Measurements from ENCODE around the gene SLC6A2.
"Not testable (repeated sequence)": the region's sequence is repeated elsewhere in the genome, so short reads cannot be mapped to it uniquely, and the experiment has no call there.

The SLC6A2 gene

DNA sequence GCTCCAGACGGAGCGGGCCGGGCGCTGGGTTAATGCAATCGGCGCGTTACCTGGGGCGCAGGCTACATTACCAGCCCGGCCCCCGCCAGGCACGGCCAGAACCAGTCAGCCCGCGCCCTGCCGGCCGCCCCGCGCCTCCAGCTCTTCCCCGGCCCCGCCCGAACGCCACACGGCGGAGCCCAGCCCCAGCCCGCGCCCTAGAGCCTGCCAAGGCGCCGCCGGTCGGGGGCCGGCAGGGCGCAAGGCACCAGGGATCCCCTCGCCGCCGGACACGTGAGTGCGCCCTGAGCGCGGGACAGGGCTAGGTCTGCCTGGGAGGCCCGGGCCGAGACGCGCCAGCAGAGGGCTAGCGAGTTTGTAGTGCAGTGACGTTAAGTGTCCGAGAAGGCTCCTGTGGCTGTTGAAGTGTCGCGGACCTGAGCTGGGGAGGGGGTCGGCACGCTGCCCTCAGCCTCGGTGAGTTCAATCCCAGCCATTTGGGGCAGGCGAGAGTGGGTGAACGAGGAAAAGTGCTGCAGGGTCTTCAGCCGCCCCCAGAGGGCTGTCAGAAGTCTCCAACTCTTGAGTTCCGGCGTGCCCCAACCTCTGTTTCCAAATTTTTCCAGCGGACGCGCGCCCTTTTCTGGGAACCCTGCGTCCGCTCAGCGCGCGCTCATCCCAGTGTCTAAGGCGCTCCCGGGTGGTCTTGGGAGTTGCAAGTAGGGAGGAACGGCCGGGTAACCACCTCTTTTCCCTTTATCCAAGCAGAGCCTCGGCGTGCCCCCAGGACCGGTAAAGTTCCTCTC is at the start of gene SLC6A2:
TSS of gene SLC6A2 (plus strand) at position 92 of the 785 bp plus-strand sequence. CDS start 707 bp downstream, outside the sequence.
- no peak for DNase-seq

GRCh38 chr16:55613613-55614335 is 42.0 kb upstream of the SLC6A2 start:
- no peak for DNase-seq

DNA sequence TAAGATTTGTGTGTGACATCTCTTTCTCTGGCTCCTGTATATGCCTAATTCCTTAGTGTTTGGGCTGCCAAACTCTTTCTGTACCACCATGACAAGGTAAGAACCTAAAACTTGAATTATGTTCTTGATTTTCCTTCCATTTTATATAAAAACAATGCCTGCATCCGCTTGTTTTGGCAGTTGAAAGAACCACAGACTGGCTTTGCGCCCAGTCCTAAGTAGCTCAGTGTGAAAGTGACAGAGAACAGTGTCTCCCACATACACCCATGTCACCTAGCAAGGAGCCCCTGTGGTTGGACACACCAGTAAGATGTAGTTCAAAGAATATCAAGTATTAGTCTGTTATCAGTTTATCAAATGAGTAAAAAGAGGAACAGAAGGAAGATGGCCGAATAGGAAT is 40.7 kb upstream of the SLC6A2 start:
- DNase-seq = no peak

DNA sequence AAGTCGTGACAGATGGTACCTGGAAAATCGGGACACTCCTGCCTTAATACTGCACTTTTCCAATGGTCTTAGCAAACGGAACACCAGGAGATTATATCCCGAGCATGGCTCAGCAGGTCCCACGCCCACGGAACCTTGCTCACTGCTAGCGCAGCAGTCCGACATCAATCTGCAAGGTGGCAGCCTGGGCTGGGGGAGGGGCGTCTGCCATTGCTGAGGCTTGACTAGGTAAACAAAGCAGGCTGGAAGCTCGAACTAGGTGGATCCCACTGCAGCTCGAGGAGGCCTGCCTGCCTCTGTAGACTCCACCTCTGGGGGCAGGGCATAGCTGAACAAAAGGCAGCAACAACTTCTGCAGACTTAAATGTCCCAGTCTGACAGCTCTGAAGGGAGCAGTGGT is 40.1 kb upstream of the SLC6A2 start:
- DNase-seq = not testable (repeated sequence)

DNA sequence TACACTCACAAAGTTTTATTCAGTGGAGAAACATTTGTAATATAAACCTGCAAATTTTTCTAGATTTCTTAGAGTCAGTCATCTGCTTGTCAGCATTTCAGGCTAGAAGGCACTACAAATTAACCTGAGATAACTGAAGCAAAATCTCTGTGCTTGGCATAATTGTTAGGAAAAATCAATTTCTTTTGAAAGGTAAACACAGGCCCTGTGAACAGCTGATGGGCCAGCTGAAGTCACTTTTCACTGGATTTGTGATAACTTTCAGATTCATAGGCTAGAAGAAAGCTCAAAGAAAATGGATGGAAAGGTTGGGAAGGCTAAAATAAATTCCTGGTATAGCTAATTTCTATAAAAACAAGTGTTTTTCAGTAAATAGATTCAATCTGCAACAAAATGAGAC is 34.0 kb upstream of the SLC6A2 start:
- DNase-seq = no peak

GRCh38 chr16:55622272-55622671 is 33.5 kb upstream of the SLC6A2 start:
- no peak for DNase-seq

- DNase-seq = no peak
Observed at GRCh38 chr16:55622930-55623561, 32.7 kb upstream of the SLC6A2 start.

DNA sequence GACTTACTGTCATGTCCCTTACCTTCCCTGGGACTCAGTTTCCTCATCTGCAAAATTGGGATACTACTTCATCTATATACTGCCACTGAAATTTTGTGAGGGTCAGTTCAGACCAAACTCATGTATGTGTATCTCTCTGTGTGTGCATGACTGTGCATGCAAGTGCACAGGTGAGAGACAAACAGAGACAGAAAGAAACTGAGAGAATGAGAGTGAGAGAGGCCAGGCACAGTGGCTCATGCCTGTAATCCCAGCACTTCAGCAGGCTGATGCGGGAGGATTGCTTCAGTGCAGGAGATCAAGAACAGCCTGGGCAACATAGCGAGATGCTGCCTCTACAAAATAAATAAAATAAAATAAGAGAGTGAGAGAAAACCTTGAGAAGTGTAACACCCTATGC is 32.1 kb upstream of the SLC6A2 start:
- DNase-seq = no peak

DNA sequence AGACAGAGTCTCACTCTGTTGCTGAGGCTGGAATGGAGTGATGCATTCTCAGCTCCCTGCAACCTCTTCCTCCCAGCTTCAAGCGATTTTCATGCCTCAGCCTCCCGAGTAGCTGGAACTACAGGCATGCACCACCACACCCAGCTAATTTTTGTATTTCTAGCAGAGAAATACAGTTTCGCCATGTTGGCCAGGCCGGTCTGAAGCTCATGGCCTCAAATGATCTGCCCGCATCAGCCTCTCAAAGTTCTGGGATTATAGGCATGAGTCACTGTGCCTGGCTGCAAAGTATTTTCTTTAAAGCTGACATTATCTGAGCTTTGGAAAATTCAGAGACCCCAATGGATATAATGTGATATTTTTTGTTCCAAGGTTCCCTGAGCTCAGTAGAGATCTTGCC is 31.1 kb upstream of the SLC6A2 start:
- DNase-seq = no peak

GRCh38 chr16:55625843-55626242 is 29.9 kb upstream of the SLC6A2 start:
- no peak for DNase-seq

DNA sequence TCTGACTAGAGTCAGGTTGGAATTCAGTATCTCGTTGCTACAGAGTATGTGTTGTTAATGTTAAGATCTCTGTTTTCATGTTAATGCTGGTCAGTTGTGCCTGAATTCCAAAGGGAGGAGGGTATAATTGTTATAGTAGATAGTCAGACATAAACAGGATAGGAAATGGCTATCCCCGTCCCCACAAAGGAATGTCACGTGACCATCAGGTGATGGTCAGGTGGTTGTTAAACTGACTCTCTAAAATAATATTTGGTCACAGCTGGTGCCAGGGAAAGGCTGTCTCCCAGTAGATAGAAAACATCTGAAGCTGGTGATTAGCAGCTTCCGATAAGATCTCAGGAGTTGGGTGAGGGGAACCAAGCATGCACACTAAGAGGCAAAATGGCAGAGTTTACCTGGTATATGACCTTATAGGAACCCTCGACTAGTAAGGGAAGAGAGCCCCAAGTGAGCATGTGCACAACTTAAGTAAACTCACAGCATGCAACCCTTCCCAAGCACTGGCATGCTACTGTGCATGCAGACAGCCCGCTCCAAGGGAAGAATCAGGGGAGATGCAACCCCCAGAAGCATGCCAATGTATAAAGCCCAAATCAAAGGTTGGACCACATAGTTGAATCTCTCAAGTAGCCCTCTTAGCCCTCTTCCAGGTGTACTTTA is 27.4 kb upstream of the SLC6A2 start:
- no peak for DNase-seq

GRCh38 chr16:55630774-55631173 is 25.0 kb upstream of the SLC6A2 start:
- no peak for DNase-seq

DNA sequence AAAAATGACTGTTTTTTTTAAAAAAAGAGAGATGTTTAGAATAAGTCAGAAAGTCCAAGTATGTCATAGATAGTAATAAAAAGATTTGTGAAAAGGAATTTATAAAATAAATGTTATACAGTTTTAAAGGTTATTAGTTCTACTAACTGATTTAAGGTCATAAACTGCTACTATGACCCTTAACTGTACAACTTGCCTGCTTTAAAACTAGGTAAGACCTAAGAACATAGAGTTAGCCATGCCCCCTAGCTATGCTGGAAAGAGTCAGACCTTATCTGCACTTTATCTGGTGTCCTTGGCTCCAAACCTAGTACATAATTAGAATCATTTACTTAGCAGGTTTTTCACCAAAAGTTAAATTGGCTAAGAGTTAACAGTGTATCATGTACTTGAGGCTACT is 23.5 kb upstream of the SLC6A2 start:
- DNase-seq = no peak

DNA sequence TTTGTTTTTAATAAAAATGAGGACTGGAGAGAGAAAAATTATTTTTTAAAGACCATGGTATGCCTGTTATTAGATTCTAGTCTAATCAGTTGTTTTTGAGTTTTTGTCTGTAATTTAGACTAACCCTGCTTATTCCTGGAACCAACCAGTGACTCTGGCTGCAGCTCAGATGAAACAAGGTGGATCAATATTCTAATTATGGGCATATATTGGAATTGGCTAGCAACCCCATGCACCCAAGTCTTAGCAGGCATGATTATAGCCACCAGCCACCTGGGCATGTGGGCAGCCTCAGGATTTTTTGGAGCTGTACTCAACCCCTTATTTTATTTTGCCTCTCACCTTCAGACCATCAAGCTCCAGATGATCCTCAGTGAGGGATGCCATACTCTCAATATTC is 21.6 kb upstream of the SLC6A2 start:
- DNase-seq = no peak

DNA sequence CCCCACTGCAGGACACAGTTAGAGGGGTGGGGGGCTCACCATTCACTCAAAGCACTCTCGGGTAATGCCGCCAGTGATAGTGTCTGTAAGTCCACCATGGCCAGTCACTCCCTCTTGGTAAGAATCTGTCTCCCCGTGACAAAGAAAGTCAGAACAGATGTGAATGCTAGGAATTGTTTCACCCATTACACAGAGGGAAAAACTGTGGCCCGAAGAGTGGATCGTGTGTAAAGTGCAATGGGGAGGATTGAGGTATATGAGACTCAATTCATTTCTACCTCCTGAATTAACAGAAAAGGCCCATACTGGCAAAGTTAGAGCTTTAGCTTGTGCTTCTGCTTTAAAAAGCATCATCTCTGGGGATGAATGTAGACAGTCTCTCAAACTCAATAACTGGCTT is 17.5 kb upstream of the SLC6A2 start:
- no peak for DNase-seq

DNA sequence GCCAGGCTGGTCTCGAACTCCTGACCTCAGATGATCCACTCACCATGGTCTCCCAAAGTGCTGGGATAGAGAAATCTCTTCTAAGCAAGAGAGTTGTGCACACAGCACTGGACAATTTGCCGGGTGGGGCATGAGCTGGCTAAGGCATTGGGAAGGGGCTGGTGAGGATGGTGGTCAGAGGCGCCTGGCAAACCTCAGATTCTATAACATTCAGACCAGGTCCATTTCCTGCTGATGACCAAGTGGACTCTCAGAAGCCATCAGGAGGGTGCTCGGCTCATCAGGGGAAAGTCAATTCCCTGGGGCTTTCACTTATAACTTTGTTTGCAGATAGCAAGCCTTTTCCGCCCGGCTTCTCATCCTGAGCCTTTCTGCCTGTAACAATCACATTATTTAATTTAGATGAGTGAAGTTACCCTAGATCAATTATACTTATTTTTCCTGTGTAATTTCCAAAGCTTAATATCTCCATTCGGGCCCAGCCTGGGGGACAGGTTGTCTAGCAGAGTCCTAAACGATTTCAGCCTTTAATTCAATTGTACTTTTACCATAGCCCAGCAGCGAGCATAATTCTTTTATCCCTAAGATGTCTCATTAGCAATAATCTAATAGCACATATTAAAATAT is 15.0 kb upstream of the SLC6A2 start:
- DNase-seq = no peak

- DNase-seq = no peak
Observed at GRCh38 chr16:55641430-55642056, 14.2 kb upstream of the SLC6A2 start.

DNA sequence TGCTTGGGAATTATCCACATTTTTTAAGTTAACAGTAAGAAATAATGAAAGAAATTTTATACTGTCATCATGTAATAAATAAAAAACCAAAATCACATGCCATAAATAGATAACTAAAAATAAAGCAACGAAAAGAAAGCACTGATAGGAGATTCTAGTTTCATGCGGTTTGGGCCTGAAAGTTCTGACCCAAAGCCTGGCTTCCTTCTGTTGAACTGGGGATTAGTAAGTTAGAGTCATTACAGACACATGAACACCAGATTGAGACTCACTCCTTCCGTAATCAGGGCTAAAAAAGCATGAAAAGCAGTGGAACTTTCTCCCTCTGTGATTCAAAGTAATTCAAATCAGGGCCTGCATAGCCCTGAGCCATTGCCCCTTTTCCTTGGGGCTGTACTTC is 13.2 kb upstream of the SLC6A2 start:
- no peak for DNase-seq

GRCh38 chr16:55643161-55643970 is 12.4 kb upstream of the SLC6A2 start:
- no peak for DNase-seq

GRCh38 chr16:55645986-55646385 is 9.8 kb upstream of the SLC6A2 start:
- no peak for DNase-seq

GRCh38 chr16:55647343-55647742 is 8.4 kb upstream of the SLC6A2 start:
- no peak for DNase-seq

DNA sequence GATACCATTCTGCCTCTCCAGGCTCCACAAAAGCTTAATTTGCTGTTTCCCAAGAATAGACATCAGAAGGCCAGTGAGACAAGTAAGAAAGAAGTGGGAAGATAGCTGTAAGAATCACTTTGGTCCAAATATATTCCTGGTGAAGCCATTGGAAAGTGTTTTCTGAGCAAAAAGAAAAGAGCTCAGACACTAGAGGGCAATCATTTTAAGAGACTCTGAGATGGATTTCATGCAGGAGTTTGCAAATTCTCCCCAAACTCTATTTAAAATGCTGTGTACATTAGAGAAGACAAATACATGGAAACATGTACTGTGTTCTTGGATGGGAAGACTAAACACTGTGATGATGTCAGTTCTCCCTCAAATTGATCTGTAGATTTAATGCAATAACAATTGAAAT is 8.0 kb upstream of the SLC6A2 start:
- no peak for DNase-seq
